Activated T-cell treated with anti-CD3 and anti-CD28 coated beads for 1 hour (primary cell): ENCODE results near the gene MYH9.

Experiments
- DNase-seq: peaks from one replicate; pipeline ENCODE4 v3.0.0-alpha.2; 2020; ENCODE audit warnings: low read depth

The MYH9 gene

DNA sequence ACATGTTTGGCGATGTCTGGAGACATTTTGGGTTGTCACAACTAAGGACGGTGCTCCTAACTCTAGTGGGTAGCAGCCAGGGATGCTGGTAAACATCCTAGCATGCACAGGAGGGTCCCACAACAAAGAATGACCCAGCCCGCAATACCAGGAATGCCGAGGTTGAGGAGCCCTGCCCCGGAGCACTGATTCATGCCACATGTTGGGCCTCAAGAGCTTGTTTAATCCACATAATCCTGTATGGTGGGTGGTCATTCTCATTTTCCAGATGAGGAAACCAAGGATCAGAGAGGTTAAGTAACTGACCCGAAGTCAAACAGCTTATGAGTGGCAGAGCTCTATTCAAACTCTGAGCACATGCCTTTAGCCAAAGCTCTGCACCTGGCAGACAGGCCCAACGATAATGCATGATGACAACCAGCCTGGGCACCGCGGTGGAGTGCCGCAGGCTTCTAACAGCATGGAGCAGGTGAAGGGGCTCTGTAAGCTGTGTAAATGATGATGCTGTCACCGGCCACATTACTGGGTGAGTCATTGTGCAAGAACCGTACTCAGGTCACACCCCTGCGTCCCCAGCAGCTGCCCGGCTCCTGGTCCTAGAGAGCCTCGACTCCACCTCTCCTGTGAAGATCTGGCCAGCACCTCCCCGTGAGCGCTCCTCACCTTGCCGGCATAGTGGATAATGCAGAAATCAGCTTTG, 76.2 kb downstream of the MYH9 start:
- no peak for DNase-seq

DNA sequence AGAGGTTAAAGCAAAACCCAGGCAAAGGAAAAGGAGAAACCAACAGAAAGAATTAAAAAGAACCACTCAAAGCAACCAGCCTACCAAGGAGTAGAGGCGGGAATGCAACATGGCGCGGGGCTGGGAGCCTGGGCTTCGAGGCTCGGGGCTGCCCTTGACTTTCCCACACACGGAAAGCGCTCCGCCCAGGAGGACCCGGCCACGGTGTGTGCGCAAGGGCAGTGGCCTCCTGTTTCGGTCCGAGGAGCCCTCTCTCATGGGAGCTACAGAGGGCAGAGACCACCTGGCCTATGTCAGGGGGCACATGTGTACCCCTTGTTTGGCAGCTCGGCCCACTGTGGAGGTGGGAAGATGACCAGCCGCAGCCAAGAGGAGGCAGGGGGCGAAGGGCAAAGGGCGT, 78.9 kb downstream of the MYH9 start:
- DNase-seq, result no peak

GRCh38 chr22:36306227-36306626, 81.5 kb downstream of the MYH9 start:
- no peak for DNase-seq

- DNase-seq, result no peak
These were observed 82.0 kb downstream of the MYH9 start for GRCh38 chr22:36305813-36306212.

DNA sequence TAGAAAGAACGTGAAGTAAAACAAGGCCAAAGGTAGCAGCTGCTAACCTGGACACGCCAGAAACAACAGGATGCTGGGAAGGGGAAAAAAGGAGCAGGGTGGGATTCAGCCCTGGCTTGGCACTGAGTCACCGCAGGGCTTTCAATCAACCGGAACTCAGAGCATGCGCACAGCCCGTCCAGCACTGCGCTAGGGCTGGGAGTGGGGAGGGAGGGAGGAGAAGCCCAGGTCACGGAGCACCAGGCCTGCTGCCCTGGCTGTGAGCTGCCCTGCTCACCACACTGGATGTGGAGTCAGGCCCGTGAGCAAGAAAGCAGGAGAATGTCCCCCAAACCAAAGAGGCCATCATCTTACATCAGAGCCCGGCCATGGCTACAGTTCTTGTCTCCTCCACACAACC, 83.3 kb downstream of the MYH9 start:
- no peak for DNase-seq

DNA sequence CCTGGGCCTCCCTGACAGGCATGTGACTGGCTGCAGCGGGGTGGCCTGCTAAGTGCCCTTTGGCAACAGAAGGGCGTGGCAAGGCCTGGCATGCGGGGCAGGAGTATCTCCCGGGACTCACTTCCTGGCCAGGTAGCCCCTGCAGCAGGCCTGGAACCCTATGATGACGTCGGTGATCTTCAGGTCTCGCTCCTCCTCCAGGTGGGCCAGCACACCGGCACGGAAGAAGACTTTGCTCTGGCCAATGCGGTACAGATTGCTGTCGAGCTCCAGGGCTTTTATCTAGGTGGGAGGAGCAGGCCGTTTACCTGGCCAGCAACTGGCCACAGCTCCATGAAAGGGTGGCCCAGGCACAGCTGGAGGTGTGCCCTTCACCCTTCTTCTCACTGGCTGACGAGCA, 83.9 kb downstream of the MYH9 start:
- DNase-seq, result no peak

GRCh38 chr22:36303115-36303467, 84.7 kb downstream of the MYH9 start:
- no peak for DNase-seq

DNA sequence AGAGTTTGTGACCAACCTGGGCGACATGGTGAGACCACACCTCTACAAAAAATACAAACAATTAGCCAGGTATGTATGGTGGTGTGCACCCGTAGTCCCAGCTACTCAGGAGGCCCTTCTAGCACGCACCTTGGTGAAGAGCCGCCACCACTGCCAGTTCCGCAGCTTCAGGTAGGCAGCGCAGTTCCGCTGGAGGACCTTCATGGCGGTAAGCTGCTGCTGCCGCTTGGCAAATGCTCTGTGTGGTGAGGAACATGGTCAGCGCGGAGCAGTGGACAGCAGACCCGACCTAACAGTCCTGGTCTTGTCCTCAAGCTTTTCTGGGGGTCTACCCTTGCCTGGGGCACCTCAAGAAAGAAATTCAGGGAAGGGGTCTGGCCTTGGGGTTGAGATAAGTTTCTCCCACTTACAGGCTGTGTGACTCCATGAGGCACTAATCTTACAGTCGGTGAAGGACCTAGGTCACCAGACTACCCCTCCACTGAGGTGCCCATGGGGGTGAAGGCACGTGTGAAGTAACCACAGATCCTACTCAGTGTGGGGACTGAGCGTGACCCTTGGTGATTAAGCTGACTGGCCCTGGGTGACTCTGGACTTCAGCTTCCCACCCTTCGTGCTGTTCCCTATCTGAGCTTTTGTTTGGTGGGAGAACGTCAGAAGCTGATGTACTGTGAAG, 85.2 kb downstream of the MYH9 start:
- DNase-seq, result no peak

- no peak for DNase-seq
These were observed 85.9 kb downstream of the MYH9 start for GRCh38 chr22:36301851-36302250.

- DNase-seq, result peak; percentile 87
These were observed 86.4 kb downstream of the MYH9 start for GRCh38 chr22:36301384-36301828.

DNA sequence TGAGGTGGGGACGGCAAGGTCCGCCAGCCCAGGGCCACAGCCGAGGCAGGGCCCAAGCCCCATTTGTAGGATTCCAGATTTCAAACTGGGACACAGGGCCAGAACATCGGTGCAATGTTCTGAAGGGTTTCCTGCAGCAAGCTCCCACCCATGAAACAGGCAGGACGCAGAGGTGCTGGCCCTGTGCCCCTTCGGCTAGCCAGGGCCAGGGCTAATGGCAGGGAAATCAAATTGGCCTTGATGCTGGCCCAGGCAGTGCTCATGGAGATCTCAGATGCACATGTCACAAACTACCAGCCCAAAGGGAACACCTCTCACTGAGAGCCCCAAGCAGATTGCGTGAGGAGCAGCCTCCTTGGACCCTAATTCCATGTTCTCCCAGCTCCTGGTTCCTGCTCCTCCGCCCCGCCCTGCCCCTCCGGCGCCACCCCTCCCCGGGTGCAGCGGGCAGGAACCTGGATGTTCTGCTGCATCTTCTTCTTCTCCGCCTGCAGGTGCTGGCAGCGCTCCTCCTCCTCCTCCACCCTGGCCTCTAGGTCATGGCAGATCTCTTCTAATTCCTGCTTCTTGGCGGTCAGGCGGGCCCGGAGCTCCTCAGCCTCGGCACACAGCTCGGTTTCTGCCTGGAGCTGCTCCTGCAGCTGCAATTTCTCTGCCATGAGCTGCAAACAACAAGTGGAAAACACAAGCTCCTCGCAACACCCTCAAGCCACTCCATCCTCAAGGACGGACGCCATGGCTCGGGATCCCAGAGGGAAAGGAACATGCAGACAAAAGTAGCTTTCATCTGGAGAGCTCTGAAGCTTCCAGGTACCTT, 87.2 kb downstream of the MYH9 start:
- DNase-seq, result no peak

GRCh38 chr22:36299911-36300310, 87.9 kb downstream of the MYH9 start:
- no peak for DNase-seq

GRCh38 chr22:36299295-36299694, 88.5 kb downstream of the MYH9 start:
- no peak for DNase-seq

DNA sequence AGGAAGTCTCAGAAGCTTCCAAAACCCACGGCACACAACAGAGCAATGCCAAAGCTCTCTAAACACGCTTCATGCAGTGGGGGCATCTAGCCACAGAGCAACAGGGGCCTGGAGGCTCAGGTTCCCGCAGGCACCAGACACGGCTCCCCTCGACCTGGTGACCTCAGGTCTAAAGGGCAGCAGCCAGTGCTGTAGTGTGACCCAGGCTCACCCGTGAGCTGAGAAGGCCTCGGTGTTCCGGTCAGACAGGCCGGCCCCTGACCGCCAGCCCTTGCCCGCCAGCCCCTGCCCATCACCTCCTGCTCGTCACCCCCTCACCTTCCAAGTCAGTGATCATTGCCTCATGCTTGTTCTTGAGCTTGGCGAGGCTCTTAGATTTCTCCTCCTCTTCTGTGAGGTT, 89.2 kb downstream of the MYH9 start:
- no peak for DNase-seq

GRCh38 chr22:36298118-36298517, 89.6 kb downstream of the MYH9 start:
- DNase-seq, result no peak

GRCh38 chr22:36297568-36297967, 90.2 kb downstream of the MYH9 start:
- no peak for DNase-seq

GRCh38 chr22:36296690-36297089, 91.1 kb downstream of the MYH9 start:
- DNase-seq, result no peak

GRCh38 chr22:36295247-36295646, 92.5 kb downstream of the MYH9 start:
- no peak for DNase-seq

- DNase-seq, result no peak
These were observed 93.0 kb downstream of the MYH9 start for GRCh38 chr22:36294801-36295200.

GRCh38 chr22:36294293-36294620, 93.5 kb downstream of the MYH9 start:
- DNase-seq, result no peak

DNA sequence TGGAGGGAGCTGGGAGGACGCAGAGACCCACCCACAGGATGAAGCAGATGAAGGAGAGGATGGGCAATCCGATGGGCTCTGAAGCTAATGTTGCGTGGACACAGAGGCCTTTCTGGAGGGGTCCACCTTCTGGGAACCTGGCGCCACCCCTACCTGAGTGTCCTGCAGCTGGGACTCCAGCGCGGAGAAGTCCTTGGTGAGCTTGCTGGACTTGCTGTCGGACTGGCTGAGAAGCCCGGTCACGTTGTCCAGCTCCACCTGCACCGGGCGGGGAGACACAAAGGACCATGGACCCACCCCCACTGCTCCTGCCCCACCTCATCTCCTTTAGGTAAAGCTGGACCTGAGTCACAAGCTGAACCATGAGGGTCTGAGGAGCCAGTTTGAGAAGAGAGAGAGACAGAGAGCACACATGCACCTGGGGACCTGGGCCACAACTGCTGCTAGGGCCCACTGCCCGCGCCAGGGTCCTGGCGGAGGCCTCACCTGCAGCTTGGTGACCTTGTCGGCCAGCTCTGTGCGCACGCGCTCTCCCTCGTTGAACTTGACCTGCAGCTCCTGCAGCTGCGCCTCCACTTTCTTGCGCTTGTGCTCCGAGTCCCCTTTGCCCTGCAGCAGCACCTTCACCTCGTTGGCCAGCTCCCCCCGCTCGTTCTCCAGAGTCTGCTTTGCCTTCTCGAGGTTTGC, 94.0 kb downstream of the MYH9 start:
- DNase-seq, result no peak

DNA sequence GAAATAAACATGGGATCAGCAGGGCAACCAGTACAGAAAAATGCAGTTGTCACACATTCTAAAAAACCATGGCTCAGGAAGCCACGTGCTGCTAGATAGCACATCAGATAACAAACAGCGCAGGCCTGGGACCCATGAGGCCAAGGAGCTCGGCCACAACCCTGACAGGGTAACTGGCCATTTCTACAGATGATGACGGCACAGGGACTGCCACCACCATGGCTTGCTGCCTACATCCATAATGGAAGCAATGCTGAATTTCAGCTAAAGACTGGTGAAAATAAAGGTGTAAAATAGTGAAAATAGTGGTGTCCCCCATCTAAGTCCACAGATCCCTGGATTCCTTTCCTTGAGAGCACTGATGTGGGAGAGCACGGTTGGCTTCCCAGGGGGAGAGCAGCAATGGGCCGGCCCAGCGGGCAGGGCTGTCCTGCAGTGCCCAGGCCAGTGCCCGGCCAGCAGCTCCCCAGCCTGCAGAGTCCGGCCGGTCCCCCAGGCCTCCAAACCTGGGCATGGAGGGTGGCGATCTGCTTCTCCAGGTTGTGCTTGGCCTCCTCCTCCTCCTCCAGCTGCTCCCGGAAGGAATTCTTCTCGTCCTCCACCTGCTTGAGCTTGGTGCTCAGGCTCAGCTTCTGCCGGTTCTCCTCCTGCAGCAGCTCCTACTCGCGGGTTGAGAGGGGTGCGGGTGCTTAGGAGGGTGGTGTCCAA, 94.8 kb downstream of the MYH9 start:
- DNase-seq, result no peak
